H1 (cell line): ENCODE data around the gene C17orf107. TPM values are rescaled to one million over a fixed set of nuclear protein-coding genes. Genes with fewer than 3 reads are reported as not detected.
A peak's percentile ranks its signal among the peaks of the same experiment; 100 is the strongest.

Experiments
- CTCF ChIA-PET: fragments of 300-600 bp; sonication (Branson Sonifier 250); formaldehyde crosslinking; loops from one replicate; lab custom pipeline; 2021; ENCODE audit not compliant: partially characterized antibody; lab: Charles Lee
- POLR2A ChIA-PET: fragments of 300-600 bp; sonication (Branson Sonifier 250); formaldehyde crosslinking; loops from one replicate; lab custom pipeline; 2021; ENCODE audit warnings: inconsistent platforms; ENCODE audit not compliant: partially characterized antibody; lab: Charles Lee
- DNase-seq, 2 experiments: peaks; one replicate each; pipeline versions ENCODE4 v3.0.0 to v3.0.0-alpha.2; 2010 to 2022; ENCODE audit warnings: low spot score in 2 of 2, low read depth in 1 of 2, mixed read lengths in 1 of 2
- FAIRE-seq: peaks from 2 replicates; lab custom pipeline; 2011; peaks lifted over from hg19 to GRCh38; lab: Jason Lieb, UNC
- H2AFZ ChIP-seq: 2 replicates; pipeline ENCODE4 v1.8.1; 2012; ENCODE audit warnings: low read length, inconsistent platforms
- H2AK5ac ChIP-seq: 2 replicates; pipeline ENCODE4 v1.6.1; 2013; ENCODE audit warnings: low read depth, low read length
- H2BK120ac ChIP-seq: replicated peaks from 2 replicates; pipeline ENCODE3; 2013; ENCODE audit warnings: low read depth, low read length, inconsistent platforms
- H2BK12ac ChIP-seq: 2 replicates; pipeline ENCODE4 v1.6.1; 2013; ENCODE audit warnings: low read depth, low read length
- H2BK15ac ChIP-seq: 2 replicates; pipeline ENCODE4 v1.6.1; 2013; ENCODE audit warnings: low read length
- H2BK20ac ChIP-seq: 2 replicates; pipeline ENCODE4 v1.6.1; 2013; ENCODE audit warnings: low read length
- H2BK5ac ChIP-seq: 2 replicates; pipeline ENCODE4 v1.6.1; 2013; ENCODE audit warnings: low read depth, low read length
- H3K14ac ChIP-seq: 2 replicates; pipeline ENCODE4 v1.6.1; 2013; ENCODE audit warnings: inconsistent platforms; ENCODE audit not compliant: insufficient read length
- H3K18ac ChIP-seq: 2 replicates; pipeline ENCODE4 v1.6.1; 2013; ENCODE audit warnings: low read length; ENCODE audit errors: extremely low read depth
- H3K23ac ChIP-seq: 2 replicates; pipeline ENCODE4 v1.6.1; 2013; ENCODE audit warnings: inconsistent platforms; ENCODE audit not compliant: insufficient read length
- H3K23me2 ChIP-seq: 2 replicates; pipeline ENCODE4 v1.6.1; 2013; ENCODE audit warnings: low read depth, low read length
- H3K27ac ChIP-seq: 2 replicates; pipeline ENCODE4 v1.6.1; 2011; ENCODE audit warnings: low read depth, low read length, inconsistent platforms
- H3K27me3 ChIP-seq, 4 experiments: replicated peaks in 1 of 4; 1 replicate in 1 of 4; 2 replicates in 3 of 4; pipeline versions ENCODE4 v1.6.1 to v1.8.1; 2011 to 2013; ENCODE audit warnings: low read length in 3 of 4, mild to moderate bottlenecking in 3 of 4, inconsistent platforms in 2 of 4, mixed read lengths in 2 of 4, moderate library complexity in 1 of 4; ENCODE audit not compliant: control insufficient read depth in 3 of 4, insufficient read depth in 3 of 4; ENCODE audit errors: extremely low read depth in 1 of 4
- H3K36me3 ChIP-seq, 4 experiments: 2 replicates each; pipeline versions ENCODE4 v1.6.1 to v1.8.1; 2011 to 2013; ENCODE audit warnings: mild to moderate bottlenecking in 4 of 4, low read length in 3 of 4, moderate library complexity in 2 of 4, control low read depth in 1 of 4, inconsistent platforms in 1 of 4; ENCODE audit not compliant: insufficient read depth in 4 of 4, control insufficient read depth in 2 of 4
- H3K4ac ChIP-seq: replicated peaks from 2 replicates; pipeline ENCODE3; 2013; ENCODE audit warnings: low read length, low read depth, mixed read lengths, inconsistent platforms; ENCODE audit not compliant: insufficient read length
- H3K4me1 ChIP-seq, 4 experiments: replicated peaks in 1 of 4; 1 replicate in 1 of 4; 2 replicates in 3 of 4; pipeline versions ENCODE4 v1.6.1 to v1.8.1; 2011 to 2013; ENCODE audit warnings: low read length in 3 of 4, inconsistent platforms in 2 of 4, mixed read lengths in 1 of 4; ENCODE audit not compliant: insufficient read depth in 4 of 4, control insufficient read depth in 3 of 4
- H3K4me2 ChIP-seq, 2 experiments: 2 replicates each; pipeline versions ENCODE4 v1.6.1 to v1.8.1; 2011 to 2013; ENCODE audit warnings: low read depth in 2 of 2, low read length in 2 of 2, control low read depth in 1 of 2, inconsistent platforms in 1 of 2, mild to moderate bottlenecking in 1 of 2; ENCODE audit not compliant: insufficient read depth in 1 of 2
- H3K4me3 ChIP-seq, 4 experiments: fragments of 200-600, 300-600 bp in 1 of 4; sonication (generic), shearing (Covaris generic), sonication (Bioruptor Twin) in 1 of 4; 2 replicates each; pipeline versions ENCODE4 v1.5.1 to v1.8.1; 2011 to 2016; ENCODE audit warnings: low read length in 4 of 4, low read depth in 3 of 4, control low read depth in 2 of 4, inconsistent platforms in 2 of 4, mild to moderate bottlenecking in 2 of 4, mixed read lengths in 1 of 4, moderate library complexity in 1 of 4; ENCODE audit not compliant: insufficient read depth in 2 of 4; ENCODE audit errors: extremely low read depth in 1 of 4
- H3K56ac ChIP-seq: replicated peaks from 2 replicates; pipeline ENCODE3; 2013; ENCODE audit warnings: low read depth, mild to moderate bottlenecking, mixed read lengths, low read length, inconsistent platforms; ENCODE audit not compliant: insufficient read length
- H3K79me1 ChIP-seq: 2 replicates; pipeline ENCODE4 v1.6.1; 2013; ENCODE audit warnings: low read depth, low read length, control low read depth
- H3K79me2 ChIP-seq, 2 experiments: 2 replicates each; pipeline versions ENCODE4 v1.6.1 to v1.8.1; 2012 to 2013; ENCODE audit warnings: low read length in 2 of 2, mild to moderate bottlenecking in 2 of 2, inconsistent platforms in 1 of 2; ENCODE audit not compliant: insufficient read depth in 2 of 2, control insufficient read depth in 1 of 2
- H3K9ac ChIP-seq, 4 experiments: replicated peaks in 1 of 4; 1 replicate in 1 of 4; 2 replicates in 3 of 4; pipeline versions ENCODE4 v1.6.1 to v1.8.1; 2011 to 2013; ENCODE audit warnings: low read depth in 3 of 4, low read length in 3 of 4, control low read depth in 2 of 4, mild to moderate bottlenecking in 2 of 4, moderate library complexity in 2 of 4, inconsistent platforms in 1 of 4; ENCODE audit errors: extremely low read depth in 1 of 4
- H3K9me3 ChIP-seq, 2 experiments: 2 replicates each; pipeline versions ENCODE4 v1.6.1 to v1.8.1; 2012 to 2013; ENCODE audit warnings: mild to moderate bottlenecking in 2 of 2, moderate library complexity in 2 of 2, control low read depth in 1 of 2, inconsistent platforms in 1 of 2, low read depth in 1 of 2, low read length in 1 of 2, mixed read lengths in 1 of 2; ENCODE audit not compliant: insufficient read depth in 2 of 2
- H4K20me1 ChIP-seq, 2 experiments: replicated peaks in 1 of 2; 2 replicates each; pipeline versions ENCODE3 to v1.8.1; 2011 to 2013; ENCODE audit warnings: inconsistent platforms in 2 of 2, low read length in 2 of 2, mild to moderate bottlenecking in 1 of 2; ENCODE audit not compliant: insufficient read depth in 2 of 2, control insufficient read depth in 1 of 2
- H4K5ac ChIP-seq: 2 replicates; pipeline ENCODE4 v1.6.1; 2013; ENCODE audit warnings: low read length, low read depth, mixed read lengths, inconsistent platforms; ENCODE audit not compliant: insufficient read length
- H4K8ac ChIP-seq: 2 replicates; pipeline ENCODE4 v1.8.0; 2013; ENCODE audit warnings: mild to moderate bottlenecking, moderate library complexity, low read length, inconsistent platforms; ENCODE audit not compliant: insufficient read depth; ENCODE audit errors: extremely low read depth
- H4K91ac ChIP-seq: replicated peaks from 2 replicates; pipeline ENCODE3; 2013; ENCODE audit warnings: low read length, mixed read lengths, inconsistent platforms; ENCODE audit not compliant: insufficient read length
- CREB1 ChIP-seq: IDR thresholded peaks from 2 replicates; pipeline ENCODE4 v1.6.1; 2012; ENCODE audit warnings: inconsistent platforms
- CTBP2 ChIP-seq: IDR thresholded peaks from 2 replicates; pipeline ENCODE4 v1.7.0; 2011; ENCODE audit warnings: borderline replicate concordance, mild to moderate bottlenecking, moderate library complexity, mixed read lengths, low read length; ENCODE audit not compliant: insufficient read depth, insufficient read length
- SP2 ChIP-seq: IDR thresholded peaks from 2 replicates; pipeline ENCODE4 v1.6.1; 2012; ENCODE audit warnings: mild to moderate bottlenecking, low read length, inconsistent platforms
- SP4 ChIP-seq: IDR thresholded peaks from 2 replicates; pipeline ENCODE4 v1.6.1; 2012; ENCODE audit warnings: low read length, inconsistent platforms
- ZNF274 ChIP-seq: IDR thresholded peaks from 2 replicates; pipeline ENCODE4 v1.7.0; 2012; ENCODE audit warnings: low read length, borderline replicate concordance; ENCODE audit errors: extremely low read depth
- WGBS, 2 experiments: shearing (Covaris generic) in 1 of 2; methylation state at CpG; one replicate each; pipeline versions ENCODE4 v1.1.6 to v1.1.7; 2013 to 2015; ENCODE audit warnings: low lambda C conversion rate in 2 of 2, mixed read lengths in 2 of 2, inconsistent platforms in 1 of 2, low coverage in 1 of 2, missing lambda C conversion rate in 1 of 2; ENCODE audit not compliant: insufficient replicate concordance in 2 of 2, insufficient coverage in 1 of 2, insufficient read length in 1 of 2; ENCODE audit errors: extremely low coverage in 1 of 2, missing lambda C conversion rate in 1 of 2; 5-methylcytosine and 5-hydroxymethylcytosine counted together
- polyA plus RNA-seq, 7 experiments: library from polyadenylated mRNA; depleted of rRNA in 3 of 7; stranded (reverse) in 5 of 7; unstranded in 2 of 7; fragments of >200 nt in 5 of 7; fragments of 200-250 nt in 2 of 7; gene quantifications; 1 replicate in 5 of 7; 2 replicates in 1 of 7; 4 replicates in 1 of 7; pipeline versions ENCODE4 v1.2.1 to v1.2.3, GENCODE V29; 2011 to 2013; ENCODE audit warnings: missing spikeins in 2 of 7, mixed read lengths in 2 of 7
- total RNA-seq: library from RNA; stranded (reverse); fragmentation: NEBNext Ultra II Directional; extraction: Animal tissue kit (Norgen Biotek cat#: 25700); gene quantifications from 2 replicates; pipeline ENCODE4 v1.2.1, GENCODE V29; 2021

The C17orf107 gene
- total and polyA plus RNA-seq, 2 of the 8 experiments (the other 6 are each of a cell fraction or from before 2014, with no cell fraction given): 0.39 to 0.45 TPM

GRCh38 chr17:4951486-4951885 lies 52.1 kb downstream of the C17orf107 start:
- peak overlapping the region in 1 of 4 experiments; percentile 97; a peak in 3 of 8 replicates for H3K4me3 ChIP-seq
- TF ChIP-seq CREB1 (no peak), ZNF274 (no peak), SP2 (no peak), SP4 (no peak), CTBP2 (no peak)
- TF ChIP-seq, all 59 proteins: peak for 0
- Histone ChIP-seq H2BK5ac (peak overlapping the region; percentile 15; the same call in 1 of the 2 replicates), H3K18ac (peak overlapping the region; percentile 81; the same call in 1 of the 2 replicates), H4K8ac (no peak overlapping the region; the same call in none of the 2 replicates), H3K9me3 (no peaks in the 10 kb centered on the region), H2BK12ac (no peak overlapping the region), H2AFZ (no peak overlapping the region), H3K23ac (no peak overlapping the region), H4K5ac (no peak overlapping the region), H3K14ac (no peak overlapping the region), H3K36me3 (peaks cover 0 to 6% (median 3%) of the 10 kb centered on the region in 4 experiments; a peak in 4 of 8 replicates), H2AK5ac (peak overlapping the region; percentile 48; the same call in 1 of the 2 replicates), H3K9ac (no peak overlapping the region), H3K4me2 (peak overlapping the region; percentile 95 to 97), H2BK120ac (no peak overlapping the region), H3K23me2 (peaks cover 14% of the 10 kb centered on the region), H3K79me2 (peaks cover 5 to 17% of the 10 kb centered on the region in 2 experiments), H2BK15ac (no peak overlapping the region), H3K4me1 (peaks cover 3 to 13% (median 9%) of the 10 kb centered on the region in 4 experiments), H3K4ac (peak overlapping the region; percentile 25), H3K27me3 (no peaks in the 10 kb centered on the region), H3K27ac (no peak overlapping the region), H4K20me1 (peaks cover 5 to 8% of the 10 kb centered on the region in 2 experiments), H3K79me1 (0 out of 2 replicates have a peak, but pooled peaks cover 2% of the 10 kb centered on the region), H4K91ac (peak overlapping the region; percentile 46), H2BK20ac (peak overlapping the region; percentile 75; the same call in 1 of the 2 replicates), H3K56ac (no peak overlapping the region)
- ChIA-PET CTCF (interaction anchor here (0.8 to 1.9 kb wide), 11 partner anchors 10 to 110 kb away, joined by 3 to 5 read pairs (median 3); partner anchors contain the start of genes SLC52A1 and SPAG7), POLR2A (interaction anchor here (0.8 to 32.4 kb wide), 12 partner anchors 4 to 128 kb away, joined by 3 to 987 read pairs (median 4); partner anchors contain the start of genes ENO3, GP1BA, PFN1 and RNF167)
- WGBS, 2 experiments: 80% methylated on average over 3 of the region's 3 CpGs; no CpG with 5 or more reads in 1 of the 2 experiments
- no peak for DNase-seq
- FAIRE-seq: no peak
